ENCODE data around the gene ITPR3. TPM values are rescaled to one million over a fixed set of nuclear protein-coding genes. Genes with fewer than 3 reads are reported as not detected.
A peak's percentile ranks its signal among the peaks of the same experiment; 100 is the strongest.

The ITPR3 gene
- total RNA-seq, 6 donors from 2014 or later = 95.6 to 179 (median 137) TPM

DNA sequence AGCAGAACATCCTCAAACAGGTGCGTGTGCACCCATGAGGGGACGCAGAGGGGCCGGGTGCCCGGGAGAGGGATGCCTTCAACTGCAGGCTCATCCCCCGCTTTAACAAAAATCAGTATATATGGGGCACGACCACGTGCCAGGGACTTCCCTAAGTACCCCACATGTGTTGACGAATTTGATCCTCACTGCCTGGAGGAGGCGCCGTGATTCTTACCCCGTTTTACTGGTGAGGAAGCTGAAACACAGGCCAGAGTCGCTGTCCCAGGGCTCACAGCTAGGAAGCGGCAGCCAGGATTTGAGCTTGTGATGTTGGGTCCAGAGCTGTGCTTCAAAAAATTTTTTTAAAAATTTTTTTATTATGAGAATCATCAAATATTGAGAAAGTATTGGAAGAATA, 44.8 kb downstream of the ITPR3 start:
- Histone ChIP-seq H3K4me3 (no peak overlapping the region), H3K27me3 (no peaks in the 10 kb centered on the region), H3K36me3 (peaks cover 19 to 94% (median 71%) of the 10 kb centered on the region in 4 donors), H3K27ac (no peak overlapping the region), H3K4me1 (no peaks in the 10 kb centered on the region), H3K9me3 (no peaks in the 10 kb centered on the region)
- no peak for ATAC-seq (ENCODE audit: low FRiP score in 2 of 2)
- no peak for DNase-seq
- TF ChIP-seq POLR2AphosphoS5 (IDR thresholded peaks at IDR 0.05) (no peak), POLR2A (IDR thresholded peaks at IDR 0.05) (no peak)
- TF ChIP-seq, protein P1, sequence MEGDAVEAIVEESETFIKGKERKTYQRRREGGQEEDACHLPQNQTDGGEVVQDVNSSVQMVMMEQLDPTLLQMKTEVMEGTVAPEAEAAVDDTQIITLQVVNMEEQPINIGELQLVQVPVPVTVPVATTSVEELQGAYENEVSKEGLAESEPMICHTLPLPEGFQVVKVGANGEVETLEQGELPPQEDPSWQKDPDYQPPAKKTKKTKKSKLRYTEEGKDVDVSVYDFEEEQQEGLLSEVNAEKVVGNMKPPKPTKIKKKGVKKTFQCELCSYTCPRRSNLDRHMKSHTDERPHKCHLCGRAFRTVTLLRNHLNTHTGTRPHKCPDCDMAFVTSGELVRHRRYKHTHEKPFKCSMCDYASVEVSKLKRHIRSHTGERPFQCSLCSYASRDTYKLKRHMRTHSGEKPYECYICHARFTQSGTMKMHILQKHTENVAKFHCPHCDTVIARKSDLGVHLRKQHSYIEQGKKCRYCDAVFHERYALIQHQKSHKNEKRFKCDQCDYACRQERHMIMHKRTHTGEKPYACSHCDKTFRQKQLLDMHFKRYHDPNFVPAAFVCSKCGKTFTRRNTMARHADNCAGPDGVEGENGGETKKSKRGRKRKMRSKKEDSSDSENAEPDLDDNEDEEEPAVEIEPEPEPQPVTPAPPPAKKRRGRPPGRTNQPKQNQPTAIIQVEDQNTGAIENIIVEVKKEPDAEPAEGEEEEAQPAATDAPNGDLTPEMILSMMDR (IDR thresholded peaks at IDR 0.05) = no peak
- 84 to 85% methylated on average over 12 to 13 of the region's 13 CpGs for WGBS, 2 donors

DNA sequence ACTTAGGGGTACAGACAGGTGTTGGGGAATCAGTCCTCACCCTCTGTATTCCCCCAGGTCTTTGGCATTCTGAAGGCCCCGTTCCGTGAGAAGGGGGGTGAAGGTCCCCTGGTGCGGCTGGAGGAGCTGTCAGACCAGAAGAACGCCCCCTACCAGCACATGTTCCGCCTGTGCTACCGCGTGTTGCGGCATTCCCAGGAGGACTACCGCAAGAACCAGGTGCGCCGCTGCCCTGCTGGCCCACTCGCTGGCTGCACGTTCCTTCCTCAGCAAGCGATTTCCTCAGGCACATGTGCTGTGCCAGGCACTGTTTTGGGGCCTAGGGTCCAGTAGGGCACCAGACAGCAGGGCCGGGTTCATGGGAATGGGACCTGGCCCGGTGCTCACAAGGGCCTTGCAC, 46.0 kb downstream of the ITPR3 start:
- Histone ChIP-seq H3K27me3 (no peaks in the 10 kb centered on the region), H3K4me3 (no peak overlapping the region), H3K9me3 (no peaks in the 10 kb centered on the region), H3K36me3 (peaks cover 19 to 99% (median 82%) of the 10 kb centered on the region in 4 donors), H3K27ac (no peak overlapping the region), H3K4me1 (no peaks in the 10 kb centered on the region)
- WGBS, 2 donors = 90 to 100% methylated on average over 2 to 16 of the region's 16 CpGs
- DNase-seq (peak in 1 of 2 donors; percentile 68), ATAC-seq (ENCODE audit: low FRiP score in 2 of 2) (no peak)
- TF ChIP-seq POLR2AphosphoS5 (IDR thresholded peaks at IDR 0.05) = no peak
- TF ChIP-seq, protein P1 (IDR thresholded peaks at IDR 0.05) = no peak

DNA sequence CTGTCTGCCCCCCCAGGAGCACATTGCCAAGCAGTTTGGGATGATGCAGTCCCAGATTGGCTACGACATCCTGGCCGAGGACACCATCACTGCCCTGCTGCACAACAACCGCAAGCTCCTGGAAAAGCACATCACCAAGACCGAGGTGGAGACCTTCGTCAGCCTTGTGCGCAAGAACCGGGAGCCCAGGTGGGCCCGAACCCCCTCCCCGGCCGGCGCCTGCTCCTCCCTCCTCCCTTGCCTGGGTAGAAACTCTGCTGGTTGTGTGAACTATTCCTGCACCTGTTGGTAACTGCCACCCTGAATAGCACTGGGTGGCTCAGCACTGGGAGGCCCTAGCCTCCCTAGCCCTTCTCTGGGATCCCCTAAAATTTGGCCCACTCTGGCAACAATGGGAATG, 46.7 kb downstream of the ITPR3 start:
- no peaks in the 10 kb centered on the region for H3K27me3 ChIP-seq
- no peak overlapping the region for H3K27ac ChIP-seq
- no peak for TF ChIP-seq POLR2AphosphoS5 (IDR thresholded peaks at IDR 0.05)
- TF ChIP-seq POLR2A (IDR thresholded peaks at IDR 0.05) = no peak
- TF ChIP-seq EP300 (IDR thresholded peaks at IDR 0.05) = no peak
- TF ChIP-seq, protein P1 (IDR thresholded peaks at IDR 0.05) = no peak
- H3K9me3 ChIP-seq = no peaks in the 10 kb centered on the region
- H3K4me3 ChIP-seq = no peak overlapping the region
- H3K36me3 ChIP-seq = peaks cover 19 to 99% (median 86%) of the 10 kb centered on the region in 4 donors
- 97 to 100% methylated on average over 9 to 11 of the region's 11 CpGs for WGBS, 2 donors
- DNase-seq (peak in 1 of 2 donors; percentile 69), ATAC-seq (ENCODE audit: low FRiP score in 2 of 2) (no peak)
- H3K4me1 ChIP-seq = no peaks in the 10 kb centered on the region

- Histone ChIP-seq H3K9me3 (no peaks in the 10 kb centered on the region), H3K27ac (no peak overlapping the region), H3K36me3 (peaks cover 21 to 99% (median 88%) of the 10 kb centered on the region in 4 donors), H3K27me3 (no peaks in the 10 kb centered on the region), H3K4me3 (no peak overlapping the region), H3K4me1 (no peaks in the 10 kb centered on the region)
- no peak for ATAC-seq (ENCODE audit: low FRiP score in 2 of 2)
- TF ChIP-seq POLR2AphosphoS5 (IDR thresholded peaks at IDR 0.05) (no peak), EP300 (IDR thresholded peaks at IDR 0.05) (no peak), POLR2A (IDR thresholded peaks at IDR 0.05) (no peak)
- TF ChIP-seq, protein P1 (IDR thresholded peaks at IDR 0.05) = no peak
- DNase-seq = peak in 1 of 2 donors; percentile 40
- 93 to 100% methylated on average over 8 of the region's 8 CpGs for WGBS, 2 donors
These were observed 47.2 kb downstream of the ITPR3 start for GRCh38 chr6:33668328-33668727.

DNA sequence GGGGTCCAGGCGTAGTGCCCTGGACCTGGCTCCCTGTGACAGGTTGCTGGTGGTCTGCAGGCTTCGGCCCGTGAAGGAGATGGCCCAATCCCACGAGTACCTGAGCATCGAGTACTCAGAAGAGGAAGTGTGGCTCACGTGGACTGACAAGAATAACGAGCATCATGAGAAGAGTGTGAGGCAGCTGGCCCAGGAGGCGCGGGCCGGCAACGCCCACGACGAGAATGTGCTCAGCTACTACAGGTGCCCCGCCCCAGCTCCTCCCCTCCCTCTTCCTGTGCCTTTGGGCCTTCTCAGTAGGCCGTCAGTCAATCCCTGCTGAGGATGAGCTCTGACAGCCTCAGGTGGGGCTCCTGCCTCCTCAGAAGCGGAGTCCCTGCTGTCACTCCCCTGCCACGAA, 47.8 kb downstream of the ITPR3 start:
- Histone ChIP-seq H3K27me3 (no peaks in the 10 kb centered on the region), H3K36me3 (peaks cover 27 to 99% (median 91%) of the 10 kb centered on the region in 4 donors), H3K27ac (no peak overlapping the region), H3K9me3 (no peaks in the 10 kb centered on the region), H3K4me3 (no peak overlapping the region), H3K4me1 (no peaks in the 10 kb centered on the region)
- TF ChIP-seq, protein P1 (IDR thresholded peaks at IDR 0.05) = no peak
- no peak for TF ChIP-seq POLR2AphosphoS5 (IDR thresholded peaks at IDR 0.05)
- TF ChIP-seq EP300 (IDR thresholded peaks at IDR 0.05) = no peak
- TF ChIP-seq POLR2A (IDR thresholded peaks at IDR 0.05) = no peak
- ATAC-seq (ENCODE audit: low FRiP score in 2 of 2) (peak in 1 of 2 donors; percentile 74), DNase-seq (peak; percentile 70 to 88)
- WGBS, 2 donors = 59 to 64% methylated on average over 13 to 17 of the region's 17 CpGs
